GM23248 (cell line): ENCODE measurements around the gene PLA2G2F.

Experiments used
- EZH2 ChIP-seq: fragments of 200-600 bp; sonication (generic); IDR thresholded peaks from 2 replicates; pipeline ENCODE4 v1.6.1; 2018; ENCODE audit warnings: antibody characterized with exemption, mild to moderate bottlenecking; ENCODE audit not compliant: insufficient read depth, poor library complexity, severe bottlenecking
- EZH2phosphoT487 ChIP-seq: fragments of 200-600 bp; sonication (generic); IDR thresholded peaks from 2 replicates; pipeline ENCODE4 v1.6.1; 2018; ENCODE audit warnings: antibody characterized with exemption, moderate library complexity, mild to moderate bottlenecking, low read depth; ENCODE audit not compliant: insufficient read depth

DNA sequence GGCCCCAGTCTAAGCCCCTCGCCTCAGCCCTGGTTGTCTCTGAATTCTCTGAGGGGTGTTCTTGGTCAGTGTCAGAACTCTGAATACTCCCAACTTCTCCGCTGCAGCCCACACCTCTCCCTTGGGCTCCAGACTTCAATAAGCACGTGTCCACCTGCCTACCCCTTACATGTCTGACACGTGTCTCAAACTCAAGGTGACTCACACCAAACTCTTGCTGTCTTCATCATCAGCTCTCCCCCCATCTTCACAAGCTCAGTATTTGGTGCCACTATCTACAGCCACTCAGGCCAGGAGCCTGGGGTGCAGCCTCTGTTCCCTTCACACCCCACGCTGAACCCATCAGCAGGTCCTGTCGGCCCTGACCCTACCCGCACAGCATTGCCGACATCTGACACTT is 28.0 kb downstream of the PLA2G2F start:
- TF ChIP-seq EZH2phosphoT487 (no peak), EZH2 (no peak)
